Left colon (tissue), 2 donors: ENCODE measurements around the gene ZC3HAV1. TPM values are rescaled to one million over a fixed set of nuclear protein-coding genes. Genes with fewer than 3 reads are reported as not detected.
"Not testable (repeated sequence)": the region's sequence is repeated elsewhere in the genome, so short reads cannot be mapped to it uniquely, and the experiment has no call there.

Experiments used
- ATAC-seq: fragments of 200-7000 bp; cut with Tn5 transposase; one replicate; pipeline ENCODE4 v1.9.1; 2020; ENCODE audit warnings: mild to moderate bottlenecking, moderate library complexity
- DNase-seq, 2 donors: peaks; one replicate each; pipeline ENCODE4 v3.0.0-alpha.2; 2020
- intact Hi-C, 2 donors: fragments of 100-400 bp; cut with DNase I in 1 of 2; cut with micrococcal nuclease in 1 of 2; formaldehyde crosslinking; loops; one replicate each; pipeline versions ENCODE4 v1.11.2 to v1.14.0; 2022; cut with DNase I, micrococcal nuclease
- total RNA-seq, 2 donors: library from RNA; stranded (reverse); fragmentation: NEBNext Ultra II Directional; extraction: Animal tissue kit (Norgen Biotek cat#: 25700); gene quantifications; one replicate each; pipeline ENCODE4 v1.2.1, GENCODE V29; 2021
- donor health status: DM: no; HTN: no; CAD: no.
- donor health status: DM: yes; HTN: yes; CAD: no.

The ZC3HAV1 gene
- total RNA-seq, 2 donors from 2014 or later = 35.4 to 36.5 TPM

DNA sequence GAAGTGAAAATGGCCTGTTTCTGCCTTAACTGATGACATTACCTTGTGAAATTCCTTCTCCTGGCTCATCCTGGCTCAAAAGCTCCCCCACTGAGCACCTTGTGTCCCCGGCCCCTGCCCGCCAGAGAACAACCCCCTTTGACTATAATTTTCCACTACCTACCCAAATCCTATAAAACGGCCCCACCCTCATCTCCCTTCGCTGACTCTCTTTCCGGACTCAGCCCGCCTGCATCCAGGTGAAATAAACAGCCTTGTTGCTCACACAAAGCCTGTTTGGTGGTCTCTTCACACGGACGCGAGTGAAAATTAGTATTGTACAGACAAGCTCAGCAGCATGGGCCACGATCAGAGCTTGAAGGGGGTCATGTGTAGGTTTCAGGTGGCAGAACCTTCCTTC, 16.0 kb downstream of the ZC3HAV1 start:
- intact Hi-C loops, ATAC-seq, DNase-seq: not testable (repeated sequence)

DNA sequence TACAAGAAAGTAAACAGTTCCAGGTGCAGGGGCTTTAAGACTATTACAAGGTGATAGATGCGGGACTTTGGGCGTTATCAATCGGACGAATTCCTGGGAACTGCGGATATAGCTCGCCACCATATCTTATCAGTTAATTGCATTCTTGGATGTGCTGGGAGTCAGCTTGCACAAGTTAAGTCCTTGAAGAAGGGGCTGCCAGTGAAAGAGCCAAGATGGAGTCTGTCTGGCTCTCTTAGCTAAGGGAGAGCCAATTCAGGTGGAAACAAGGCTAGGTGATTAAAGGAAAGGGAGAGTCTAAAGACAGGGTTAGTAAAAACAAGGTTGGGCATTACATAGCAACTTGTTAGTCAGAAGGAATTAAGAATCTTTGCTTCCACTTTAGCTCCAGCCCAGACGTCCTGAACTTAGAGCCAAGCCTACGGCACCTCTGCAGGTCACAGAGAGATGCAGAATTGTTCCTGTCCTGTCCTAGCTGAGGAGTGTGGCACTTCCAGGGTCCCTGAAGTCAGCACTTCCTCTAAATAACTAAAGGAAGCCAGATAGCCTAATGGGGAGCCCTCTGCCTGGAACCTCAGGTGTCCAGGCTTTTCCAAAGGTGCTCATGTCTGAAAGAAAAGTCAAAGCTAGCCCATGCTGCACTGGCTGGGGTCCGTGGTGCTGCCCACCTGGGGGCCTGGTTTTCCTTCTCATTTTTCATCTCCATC, 17.3 kb downstream of the ZC3HAV1 start:
- ATAC-seq (no peak), DNase-seq (no peak)
- intact Hi-C loops = no loop called here

DNA sequence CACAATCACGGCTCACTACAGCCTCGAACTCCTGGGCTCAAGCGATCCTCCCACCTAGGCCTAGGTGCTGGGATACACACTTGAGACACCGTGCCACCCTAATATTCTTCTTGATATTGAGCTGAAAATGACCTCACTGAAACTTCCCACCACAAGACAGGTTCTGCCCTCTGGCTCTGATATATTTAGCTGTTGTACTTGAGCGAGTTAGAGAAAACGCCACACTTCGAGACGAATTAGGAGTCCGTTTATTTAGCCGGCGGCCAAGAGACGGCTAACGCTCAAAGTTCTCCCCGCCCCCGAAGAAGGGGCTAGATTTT, 17.9 kb downstream of the ZC3HAV1 start:
- no peak for DNase-seq
- intact Hi-C loops = no loop called here
- ATAC-seq = no peak

DNA sequence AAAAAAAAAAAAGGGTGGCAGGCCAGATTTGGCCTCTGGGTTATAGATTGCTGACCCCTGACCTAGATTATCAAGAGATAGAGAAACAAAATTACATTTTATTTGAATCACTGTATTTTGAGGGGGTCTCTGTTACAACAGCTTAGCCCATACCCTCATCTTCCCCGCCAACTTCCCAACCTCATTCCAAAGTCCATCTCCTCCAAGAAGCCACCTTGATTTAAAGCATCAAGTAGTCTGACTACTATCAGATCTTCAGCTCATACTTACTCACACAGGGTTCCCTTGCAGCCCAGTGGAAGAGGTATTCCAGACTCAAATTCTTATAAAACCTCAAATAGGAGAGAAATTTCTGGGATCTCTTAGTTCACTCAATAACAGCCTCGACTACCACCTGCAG, 20.4 kb downstream of the ZC3HAV1 start:
- intact Hi-C loops = no loop called here
- DNase-seq (no peak), ATAC-seq (no peak)

DNA sequence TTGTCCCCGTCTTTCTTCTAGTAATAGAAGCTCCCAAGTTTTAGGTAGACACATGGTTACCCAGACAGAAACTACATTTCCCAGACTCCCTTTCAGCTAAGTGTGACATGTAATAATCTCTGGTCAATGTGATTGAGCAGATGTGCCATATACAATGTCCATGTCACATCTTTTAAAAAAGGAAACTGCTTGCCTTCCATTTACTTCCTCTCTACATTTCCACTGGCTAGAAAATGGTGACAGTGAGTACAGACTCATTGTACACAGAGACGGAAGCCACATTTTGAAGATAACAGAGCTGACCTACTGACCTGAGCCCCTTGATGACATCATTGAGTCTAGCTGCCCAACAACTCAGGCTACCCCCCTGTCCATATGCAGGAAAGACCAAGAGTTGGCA, 21.3 kb downstream of the ZC3HAV1 start:
- intact Hi-C loops = no loop called here
- no peak for ATAC-seq
- no peak for DNase-seq

DNA sequence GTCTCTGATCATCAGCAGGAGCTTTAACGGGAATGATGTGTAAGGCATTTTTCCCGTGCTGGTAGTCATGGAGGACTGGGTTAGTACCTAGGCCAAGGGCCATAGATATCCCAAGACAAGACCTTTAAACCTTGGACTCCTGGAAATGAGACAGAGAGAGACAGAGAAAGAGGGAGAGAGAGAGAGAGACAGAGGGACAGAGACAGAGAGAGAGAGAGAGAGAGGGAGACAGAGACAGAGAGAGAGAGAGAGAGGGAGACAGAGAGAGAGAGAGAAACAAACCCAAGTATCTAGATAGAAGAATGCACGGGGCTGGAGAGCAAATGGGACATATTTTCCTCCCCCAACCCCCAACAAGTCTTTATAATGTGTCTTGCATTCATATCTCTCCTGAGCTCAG, 22.3 kb downstream of the ZC3HAV1 start:
- DNase-seq = no peak
- no peak for ATAC-seq
- intact Hi-C loops = no loop called here

DNA sequence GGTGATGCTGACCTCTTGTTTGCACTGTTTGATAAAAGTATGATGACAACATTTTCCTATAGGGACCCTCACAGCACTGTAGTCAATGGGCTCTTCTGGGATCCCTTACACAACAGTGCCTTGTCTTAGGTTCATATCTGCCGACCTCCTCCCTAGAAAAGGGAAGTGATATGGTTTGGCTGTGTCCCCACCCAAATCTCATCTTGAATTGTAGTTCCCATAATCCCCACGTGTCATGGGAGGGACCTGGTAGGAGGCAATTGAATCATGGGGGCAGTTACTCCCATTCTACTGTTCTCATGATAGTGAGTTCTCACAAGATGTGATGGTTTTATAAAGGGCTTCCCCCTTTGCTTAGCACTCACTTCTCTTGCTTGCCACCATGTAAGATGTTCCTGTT, 23.1 kb downstream of the ZC3HAV1 start:
- intact Hi-C loops = no loop called here
- ATAC-seq = no peak
- no peak for DNase-seq

DNA sequence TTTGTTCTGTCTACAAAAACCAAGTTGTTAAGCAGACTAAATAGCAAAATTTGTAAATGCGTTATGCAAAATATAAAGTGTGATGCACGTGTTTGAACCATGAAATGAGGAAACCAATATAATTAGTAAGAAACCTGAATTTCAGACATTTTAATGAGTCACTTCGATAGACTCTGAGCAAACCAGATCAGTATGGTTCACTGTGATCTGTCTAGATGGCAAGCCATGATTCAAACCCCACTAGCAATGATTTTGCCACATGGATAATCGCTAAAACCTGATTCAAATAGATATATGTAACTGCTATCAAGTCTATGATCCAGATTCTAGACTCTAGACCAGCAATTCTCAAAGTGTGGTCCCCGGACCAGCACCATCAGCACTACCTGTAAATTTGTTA, 24.8 kb downstream of the ZC3HAV1 start:
- no peak for ATAC-seq
- intact Hi-C loops = no loop called here
- DNase-seq = no peak

DNA sequence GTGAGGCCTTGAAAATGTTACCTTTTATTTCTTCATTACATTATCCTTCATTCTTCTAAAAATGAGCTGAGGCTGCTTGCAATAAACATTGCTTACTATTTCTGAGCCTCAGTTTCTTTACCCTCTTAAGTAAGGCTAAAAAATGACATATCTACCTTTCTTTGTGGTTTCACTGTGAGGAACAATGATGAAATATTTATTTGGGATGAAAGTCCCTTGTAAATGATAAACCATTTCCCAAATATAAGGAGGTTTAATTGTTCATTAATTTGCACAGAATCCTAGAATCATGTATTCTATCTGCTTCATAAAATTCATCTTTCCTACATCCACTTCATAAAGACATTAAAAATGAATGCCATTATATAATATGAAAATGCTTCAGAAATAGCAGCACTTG, 27.9 kb downstream of the ZC3HAV1 start:
- intact Hi-C loops = no loop called here
- no peak for DNase-seq
- ATAC-seq = no peak

DNA sequence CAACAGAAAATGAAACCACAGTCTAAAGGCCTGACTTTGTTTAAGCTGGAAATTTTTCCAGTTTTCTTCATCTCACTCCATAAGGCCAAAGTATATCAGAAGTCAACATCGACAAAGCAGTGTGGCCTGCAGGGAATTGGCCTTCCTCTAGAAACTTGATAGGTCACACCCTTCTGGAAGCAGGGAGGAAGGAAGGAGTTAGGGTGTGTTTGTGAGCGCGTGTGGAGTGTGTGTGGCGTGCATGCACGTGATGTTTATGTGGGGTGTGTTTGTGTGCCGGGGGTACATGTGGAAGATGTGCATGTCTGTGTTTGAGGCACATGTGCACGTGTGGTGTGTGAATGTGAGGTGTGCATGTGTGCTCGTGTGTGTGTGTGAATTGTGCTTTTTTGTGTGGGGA, 28.6 kb downstream of the ZC3HAV1 start:
- no peak for ATAC-seq
- intact Hi-C loops = no loop called here
- DNase-seq = no peak

DNA sequence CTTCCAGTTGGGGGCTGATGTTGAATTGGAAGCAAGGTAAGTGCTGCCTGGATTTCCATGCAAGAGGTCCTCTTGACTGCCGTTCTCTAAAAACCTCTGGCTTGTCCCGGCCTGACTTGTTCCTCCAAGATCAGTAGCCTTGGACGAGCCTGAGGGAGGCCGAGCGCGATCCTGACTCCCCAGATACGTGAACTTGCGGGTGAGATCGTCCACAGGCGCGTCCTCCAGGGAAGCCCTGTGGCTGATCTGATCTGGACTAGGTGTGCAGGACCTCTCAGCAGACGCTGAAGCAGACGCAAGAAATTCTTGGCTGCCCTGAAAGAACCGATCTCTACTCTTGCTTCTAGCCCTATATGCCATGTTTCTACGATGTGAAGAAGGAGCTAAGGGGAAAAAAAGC, 29.7 kb downstream of the ZC3HAV1 start:
- DNase-seq = no peak
- no peak for ATAC-seq
- intact Hi-C loops = no loop called here

DNA sequence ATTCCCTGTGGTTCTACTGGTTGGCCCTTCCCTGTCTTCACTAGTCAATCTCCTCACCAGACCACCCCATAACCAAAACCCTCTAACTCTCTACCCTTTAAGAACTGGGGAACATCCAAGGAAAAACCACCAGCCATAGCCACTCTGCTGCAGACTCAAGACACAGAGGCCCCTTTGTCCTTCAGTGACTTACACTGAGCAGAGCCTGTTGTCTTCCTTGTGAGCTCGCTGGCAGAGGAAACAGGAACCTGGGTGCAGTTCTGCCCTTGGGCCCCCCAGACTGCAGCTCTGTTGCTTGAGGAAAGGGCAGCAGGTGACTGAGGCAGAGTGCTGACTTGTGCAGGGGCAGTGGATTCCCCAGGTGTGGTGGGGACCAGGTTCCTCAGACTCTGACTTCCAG, 30.6 kb downstream of the ZC3HAV1 start:
- intact Hi-C loops = no loop called here
- DNase-seq (no peak), ATAC-seq (no peak)

DNA sequence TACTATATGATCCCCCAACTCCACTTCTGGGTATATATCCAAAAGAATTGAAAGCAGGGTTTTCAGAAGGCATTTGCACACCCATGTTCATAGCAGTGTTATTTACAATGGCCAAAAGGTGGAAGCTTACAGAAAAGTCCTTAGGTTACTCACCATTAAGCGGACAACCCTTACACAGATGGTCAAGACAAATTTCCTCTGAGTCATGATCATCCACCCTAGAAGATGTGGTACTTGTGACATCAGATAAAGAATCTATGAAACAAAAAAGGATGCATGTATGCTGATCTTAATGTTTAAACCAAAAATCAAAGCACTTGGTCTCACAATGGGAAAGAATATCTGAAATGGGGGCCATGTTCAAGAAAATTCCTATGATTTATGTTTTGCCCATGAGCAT, 31.1 kb downstream of the ZC3HAV1 start:
- intact Hi-C loops = no loop called here
- no peak for ATAC-seq
- DNase-seq = no peak

DNA sequence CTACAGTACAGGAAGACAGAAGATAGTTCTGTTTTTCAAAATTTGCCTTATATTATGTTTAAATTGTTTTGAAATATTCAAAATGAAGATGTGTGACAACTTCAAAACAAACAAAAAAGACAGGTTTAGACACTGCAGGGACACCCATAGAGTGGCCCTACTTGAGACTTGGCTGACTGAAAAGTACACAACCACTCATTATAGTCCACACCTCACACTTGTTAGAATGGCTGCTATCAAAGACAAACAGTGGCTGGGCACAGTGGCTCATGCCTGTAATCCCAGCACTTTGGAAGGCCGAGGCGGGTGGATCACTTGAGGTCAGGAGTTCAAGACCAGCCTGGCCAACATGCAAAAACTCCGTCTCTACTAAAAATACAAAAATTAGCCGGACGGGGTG, 31.8 kb downstream of the ZC3HAV1 start:
- intact Hi-C loops, DNase-seq, ATAC-seq: not testable (repeated sequence)

DNA sequence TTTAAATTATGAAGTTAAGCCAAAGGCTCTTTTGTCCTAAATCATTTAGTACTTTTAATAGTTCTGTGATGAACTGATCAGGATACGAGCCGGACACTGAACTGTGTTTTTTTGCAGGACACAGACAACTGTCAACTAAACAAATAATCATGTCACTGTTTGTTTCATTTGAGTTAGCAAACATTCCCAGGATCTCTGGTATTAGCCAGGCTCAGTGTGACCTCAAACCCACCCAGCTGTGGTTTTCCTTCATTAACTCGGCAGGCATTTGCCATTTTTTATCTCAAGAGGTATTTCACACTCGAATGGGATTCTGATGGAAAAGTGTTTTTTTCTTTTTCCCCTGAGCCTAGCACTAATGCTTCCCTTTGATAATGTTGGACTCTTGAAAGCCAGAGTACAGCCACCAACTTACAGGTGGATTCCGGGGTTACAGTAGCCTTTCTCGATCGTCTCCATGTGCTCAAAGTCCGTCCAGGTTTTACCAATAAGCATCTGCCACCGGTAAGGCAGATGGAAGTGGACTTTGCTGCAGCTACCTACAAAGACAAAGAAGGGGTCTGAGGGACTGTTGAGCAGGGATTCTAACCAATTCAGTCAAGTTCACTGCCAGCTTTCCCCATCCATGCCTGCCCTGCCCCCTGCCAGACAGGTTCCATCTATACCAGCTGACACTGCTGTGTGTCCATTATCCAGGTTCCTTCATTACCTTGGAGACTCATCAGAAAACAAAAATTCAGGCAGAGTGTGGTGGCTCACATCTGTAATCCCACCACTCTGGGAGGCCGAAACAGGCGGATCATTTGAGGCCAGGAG, 33.4 kb downstream of the ZC3HAV1 start:
- ATAC-seq (no peak), DNase-seq (no peak)
- intact Hi-C loops = no loop called here

DNA sequence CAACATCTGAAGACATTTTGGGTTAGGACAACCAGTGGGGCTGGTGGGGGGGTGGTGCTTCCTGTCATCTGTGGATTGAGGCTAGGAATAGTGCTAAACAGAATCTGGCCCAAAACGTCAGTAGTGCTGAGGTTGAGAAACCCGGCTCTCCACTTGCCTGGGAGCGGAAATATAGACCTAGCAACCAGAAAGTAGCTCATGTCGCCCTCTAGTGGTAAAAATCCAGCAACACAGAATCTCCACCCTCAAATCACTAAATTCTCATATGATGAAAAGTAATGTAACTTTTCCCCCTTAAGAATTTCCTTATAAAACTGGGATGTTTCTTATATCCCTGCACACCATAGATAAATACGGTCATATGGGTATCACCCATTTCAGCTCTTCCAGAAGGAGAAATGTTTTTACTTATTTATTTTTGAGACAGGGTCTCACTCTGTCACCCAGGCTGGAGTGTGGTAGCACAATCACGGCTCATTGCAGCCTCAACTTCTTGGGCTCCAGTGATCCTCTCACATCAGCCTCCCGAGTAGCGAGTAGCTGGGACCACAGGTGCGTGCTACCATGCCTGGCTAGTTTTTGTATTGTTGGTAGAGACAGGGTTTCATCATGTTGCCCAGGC, 34.4 kb downstream of the ZC3HAV1 start:
- ATAC-seq = peak; percentile 87
- intact Hi-C loops = no loop called here
- peak; percentile 53 to 64 for DNase-seq

DNA sequence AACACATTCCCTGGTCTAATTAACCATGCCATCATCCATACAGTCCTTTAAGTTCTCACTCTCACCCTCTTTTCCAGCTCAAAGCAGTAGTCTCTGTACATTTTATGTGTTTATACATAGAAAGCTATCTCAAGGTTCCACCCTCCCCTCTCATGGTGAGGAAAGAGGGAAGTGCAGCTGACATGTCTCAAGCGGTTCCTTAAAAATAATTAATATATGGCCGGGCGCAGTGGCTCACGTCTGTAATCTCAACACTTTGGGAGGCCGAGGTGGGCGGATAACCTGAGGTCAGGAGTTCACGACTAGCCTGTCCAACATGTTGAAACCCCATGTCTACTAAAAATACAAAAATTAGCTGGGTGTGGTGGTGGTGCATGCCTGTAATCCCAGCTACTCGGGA, 36.7 kb downstream of the ZC3HAV1 start:
- no peak for DNase-seq
- ATAC-seq = no peak
- intact Hi-C loops = no loop called here

DNA sequence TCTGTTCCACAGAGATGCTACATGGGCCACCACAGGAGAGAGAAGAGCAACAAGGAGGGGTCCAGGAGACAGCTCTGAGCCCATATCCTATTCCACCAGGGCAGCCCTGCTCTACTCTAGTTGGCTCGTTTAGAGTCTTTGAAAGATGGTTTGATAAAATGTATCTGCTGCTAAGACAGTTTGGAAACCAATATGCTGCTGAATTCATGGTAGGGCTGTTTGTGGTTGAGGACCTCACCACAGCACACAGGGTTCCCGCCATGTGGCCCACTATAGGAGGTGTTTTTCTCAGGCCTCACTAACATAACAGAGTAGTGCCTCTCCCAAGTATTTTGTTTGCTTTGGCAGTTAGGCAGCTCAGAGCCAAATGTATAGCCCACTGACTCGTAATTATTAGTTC, 37.8 kb downstream of the ZC3HAV1 start:
- no peak for DNase-seq
- ATAC-seq = no peak
- intact Hi-C loops = no loop called here

DNA sequence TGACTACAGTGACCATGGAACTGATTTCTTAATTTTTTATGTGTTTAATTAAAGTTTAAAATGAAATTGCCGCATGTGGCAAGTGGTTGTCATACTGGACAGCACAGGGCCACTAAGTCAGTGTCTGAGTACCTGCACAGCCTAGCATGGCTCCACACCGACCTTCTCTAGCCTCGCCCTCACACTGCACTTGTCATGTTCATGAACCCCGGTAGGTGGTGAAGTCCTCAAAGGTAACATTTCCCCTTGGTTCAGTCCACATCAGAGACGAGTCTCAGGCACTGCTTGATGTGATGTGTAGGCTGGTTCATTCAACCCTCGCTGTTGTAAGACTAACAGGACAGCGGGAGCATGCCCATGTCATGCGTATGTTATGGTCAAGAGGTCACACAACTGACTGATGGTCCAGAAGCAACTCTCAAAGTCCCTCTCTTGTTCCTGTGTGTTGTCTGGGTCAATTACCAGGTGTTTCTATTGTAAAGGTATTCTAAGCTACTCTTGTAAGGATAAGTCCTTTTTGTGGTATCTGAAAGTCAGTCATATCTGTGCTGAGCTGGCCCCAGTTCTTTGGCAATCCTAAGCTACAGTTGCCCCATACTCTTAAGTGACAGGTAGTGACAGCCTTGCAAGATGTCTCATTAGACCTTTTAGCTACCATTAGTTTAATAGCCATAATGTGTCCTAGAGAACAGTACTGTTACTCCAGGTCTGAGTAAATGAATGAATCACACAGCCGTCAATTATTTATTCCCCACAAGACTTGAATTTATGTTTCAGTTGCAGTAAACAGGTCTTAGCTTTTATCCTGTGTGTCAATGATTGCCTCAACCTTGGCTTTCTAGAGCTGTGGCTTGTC, 40.7 kb downstream of the ZC3HAV1 start:
- intact Hi-C loops = no loop called here
- DNase-seq (no peak), ATAC-seq (no peak)
